ENCODE data around the gene RPP25L. TPM values are rescaled to one million over a fixed set of nuclear protein-coding genes. Genes with fewer than 3 reads are reported as not detected.

Gene RPP25L
- total RNA-seq, 1 donor from 2014 or later = 7.2 TPM

GRCh38 chr9:34606190-34606589, 5.7 kb downstream of the RPP25L start:
- H3K4me1 ChIP-seq = peaks cover 0 to 3% of the 10 kb centered on the region in 2 donors
- TF ChIP-seq CTCF (IDR thresholded peaks at IDR 0.05) = no peak
- no peaks in the 10 kb centered on the region for H3K36me3 ChIP-seq
- no peaks in the 10 kb centered on the region for H3K27me3 ChIP-seq
- H3K4me3 ChIP-seq = no peak overlapping the region
- H3K27ac ChIP-seq = no peak overlapping the region
- intact Hi-C loops (cut with DNase I) = no loop called here
- no peak for DNase-seq (ENCODE audit: low spot score in 2 of 2)
- H3K9me3 ChIP-seq = no peaks in the 10 kb centered on the region

- intact Hi-C loops (cut with DNase I) = loop anchor here (1.0 kb wide), 1 partner anchor 55 kb away; no protein-coding TSS in a partner anchor
- Histone ChIP-seq H3K27me3 (no peaks in the 10 kb centered on the region), H3K4me1 (no peaks in the 10 kb centered on the region), H3K27ac (no peak overlapping the region), H3K9me3 (no peaks in the 10 kb centered on the region), H3K36me3 (no peaks in the 10 kb centered on the region), H3K4me3 (no peak overlapping the region)
- peak; percentile 77 to 93 (median 88) for TF ChIP-seq CTCF (IDR thresholded peaks at IDR 0.05)
- DNase-seq (ENCODE audit: low spot score in 2 of 2) = peak in 1 of 2 donors; percentile 93
Observed at GRCh38 chr9:34603610-34604231, 8.2 kb downstream of the RPP25L start.

- H3K27me3 ChIP-seq = no peaks in the 10 kb centered on the region
- no peaks in the 10 kb centered on the region for H3K36me3 ChIP-seq
- TF ChIP-seq CTCF (IDR thresholded peaks at IDR 0.05) = no peak
- H3K4me3 ChIP-seq = no peak overlapping the region
- H3K4me1 ChIP-seq = no peaks in the 10 kb centered on the region
- H3K9me3 ChIP-seq = no peaks in the 10 kb centered on the region
- intact Hi-C loops (cut with DNase I) = no loop called here
- H3K27ac ChIP-seq = no peak overlapping the region
- DNase-seq (ENCODE audit: low spot score in 2 of 2) = no peak
Observed at GRCh38 chr9:34601937-34602573, 9.8 kb downstream of the RPP25L start.

- no peaks in the 10 kb centered on the region for H3K4me1 ChIP-seq
- no peak overlapping the region for H3K4me3 ChIP-seq
- no peaks in the 10 kb centered on the region for H3K27me3 ChIP-seq
- H3K9me3 ChIP-seq = no peaks in the 10 kb centered on the region
- no peak overlapping the region for H3K27ac ChIP-seq
- no peak for TF ChIP-seq CTCF (IDR thresholded peaks at IDR 0.05)
- no peaks in the 10 kb centered on the region for H3K36me3 ChIP-seq
- intact Hi-C loops (cut with DNase I) = no loop called here
- DNase-seq (ENCODE audit: low spot score in 2 of 2) = no peak
Observed at GRCh38 chr9:34600908-34601307, 11.0 kb downstream of the RPP25L start.

- H3K9me3 ChIP-seq = no peaks in the 10 kb centered on the region
- TF ChIP-seq CTCF (IDR thresholded peaks at IDR 0.05) = no peak
- H3K27me3 ChIP-seq = no peaks in the 10 kb centered on the region
- no peak for DNase-seq (ENCODE audit: low spot score in 2 of 2)
- no peak overlapping the region for H3K4me3 ChIP-seq
- intact Hi-C loops (cut with DNase I) = no loop called here
- no peaks in the 10 kb centered on the region for H3K36me3 ChIP-seq
- H3K27ac ChIP-seq = no peak overlapping the region
- no peaks in the 10 kb centered on the region for H3K4me1 ChIP-seq
Observed at GRCh38 chr9:34599546-34599945, 12.4 kb downstream of the RPP25L start.
